ENCODE measurements around the gene MAJIN.
"Not testable (repeated sequence)": the region's sequence is repeated elsewhere in the genome, so short reads cannot be mapped to it uniquely, and the experiment has no call there.

The MAJIN gene

DNA sequence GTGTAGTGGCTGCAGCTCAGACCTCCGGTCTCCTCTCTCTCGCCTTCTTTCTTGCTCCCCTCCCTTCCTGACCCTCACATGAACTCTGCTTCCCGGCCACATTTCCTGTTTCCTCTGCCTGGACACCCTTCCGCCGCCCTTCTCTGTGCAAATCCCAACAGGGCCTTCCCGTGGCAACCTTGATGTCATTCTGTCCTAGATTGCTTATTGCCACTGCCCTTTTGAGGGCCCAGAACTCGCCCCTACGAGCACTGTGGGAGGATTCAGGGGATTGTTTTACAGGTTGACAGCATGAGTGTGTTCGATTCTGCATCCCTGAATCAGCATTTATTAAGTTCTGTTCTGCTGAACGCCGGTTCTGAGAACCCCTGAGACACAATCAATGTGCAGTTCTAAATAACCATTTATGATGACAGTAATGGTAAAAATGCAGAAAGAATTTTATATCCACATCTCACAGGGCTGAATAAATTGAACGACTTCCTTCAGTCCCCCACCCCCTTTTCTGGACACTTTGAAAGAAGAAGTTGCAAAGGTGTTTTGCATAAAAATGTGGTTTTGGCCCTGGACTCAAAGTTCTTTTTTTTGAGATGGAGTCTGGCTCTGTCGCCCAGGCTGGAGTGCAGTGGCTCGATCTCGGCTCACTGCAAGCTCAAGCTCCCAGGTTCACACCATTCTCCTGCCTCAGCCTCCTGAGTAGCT, 18.5 kb upstream of the MAJIN start:
- no peak for DNase-seq (ENCODE audit: low spot score)

DNA sequence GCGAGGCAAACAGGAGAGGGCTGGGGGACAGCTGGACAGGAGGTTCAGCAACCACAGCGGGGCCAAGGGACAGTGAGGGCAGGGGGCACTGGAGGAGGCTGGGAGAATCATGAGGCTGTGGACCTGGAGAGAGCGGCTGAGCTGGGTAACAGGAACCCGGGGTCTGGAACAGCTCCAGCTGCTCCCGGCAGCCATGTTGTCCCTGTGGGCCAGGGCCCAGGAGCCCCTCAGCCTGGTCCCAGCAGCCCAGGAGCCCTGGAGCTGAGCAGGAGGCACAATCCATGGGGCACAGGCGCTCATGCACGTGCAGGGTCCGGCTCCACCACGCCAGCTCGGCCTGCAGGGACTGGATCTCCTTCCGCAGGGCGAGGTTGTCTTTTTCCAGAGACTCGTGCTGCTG, 17.5 kb upstream of the MAJIN start:
- no peak for DNase-seq (ENCODE audit: low spot score)

DNA sequence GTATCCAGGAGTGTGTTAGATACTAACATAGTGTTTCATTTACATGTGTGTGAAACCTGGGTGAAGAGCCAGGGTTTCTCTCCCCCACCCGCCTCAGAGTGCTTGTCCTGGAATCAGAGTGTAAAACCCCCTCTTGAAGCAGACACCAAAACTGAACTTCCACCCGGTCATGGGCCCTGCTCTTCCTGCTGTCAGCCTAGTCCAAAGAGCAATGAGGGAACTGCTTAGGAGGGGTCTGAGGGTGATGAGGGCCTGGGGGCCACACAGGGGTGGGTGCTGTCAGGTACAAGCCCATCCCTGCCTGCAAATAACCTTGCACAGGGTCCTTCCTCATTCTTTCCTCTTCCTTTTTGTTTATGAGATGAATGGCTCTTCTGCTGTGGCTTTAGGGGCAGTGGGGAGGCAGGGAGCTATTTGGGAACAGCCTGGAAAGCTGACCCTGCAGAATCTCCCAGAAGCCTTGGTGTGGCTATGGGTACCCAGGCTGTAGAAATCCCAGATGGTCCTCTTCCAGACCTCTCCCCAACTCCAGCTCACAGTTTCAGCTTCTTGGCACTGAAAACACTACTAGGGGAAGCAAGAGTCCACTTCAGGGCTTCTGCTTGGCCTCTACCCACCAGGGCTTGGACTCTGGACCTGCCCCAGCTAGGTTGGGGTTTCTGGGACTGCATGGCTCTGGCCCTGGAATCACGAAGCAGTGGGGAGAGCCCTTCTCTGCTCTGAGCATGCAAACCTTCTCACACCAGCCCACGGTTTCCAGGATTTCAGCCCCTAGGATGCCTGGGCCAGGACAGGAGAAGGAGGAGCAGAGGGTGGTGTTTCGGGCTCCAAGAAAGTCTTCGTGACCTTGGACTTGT, 16.3 kb upstream of the MAJIN start:
- no peak for DNase-seq (ENCODE audit: low spot score)

DNA sequence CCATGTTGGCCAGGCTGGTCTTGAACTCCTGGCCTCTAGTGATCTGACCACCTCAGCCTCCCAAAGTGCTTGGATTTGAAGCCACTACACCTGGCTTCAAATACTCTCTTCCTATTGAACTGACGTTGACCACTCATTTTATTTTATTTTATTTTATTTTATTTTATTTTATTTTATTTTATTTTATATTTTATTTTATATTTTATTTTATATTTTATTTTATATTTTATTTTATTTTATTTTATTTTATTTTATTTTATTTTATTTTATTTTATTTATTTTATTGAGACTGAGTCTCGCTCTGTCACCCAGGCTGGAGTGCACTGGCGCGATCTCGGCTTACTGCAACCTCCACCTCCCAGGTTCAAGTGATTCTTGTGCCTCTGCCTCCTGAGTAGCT, 11.4 kb upstream of the MAJIN start:
- not testable (repeated sequence) for DNase-seq (ENCODE audit: low spot score)

DNA sequence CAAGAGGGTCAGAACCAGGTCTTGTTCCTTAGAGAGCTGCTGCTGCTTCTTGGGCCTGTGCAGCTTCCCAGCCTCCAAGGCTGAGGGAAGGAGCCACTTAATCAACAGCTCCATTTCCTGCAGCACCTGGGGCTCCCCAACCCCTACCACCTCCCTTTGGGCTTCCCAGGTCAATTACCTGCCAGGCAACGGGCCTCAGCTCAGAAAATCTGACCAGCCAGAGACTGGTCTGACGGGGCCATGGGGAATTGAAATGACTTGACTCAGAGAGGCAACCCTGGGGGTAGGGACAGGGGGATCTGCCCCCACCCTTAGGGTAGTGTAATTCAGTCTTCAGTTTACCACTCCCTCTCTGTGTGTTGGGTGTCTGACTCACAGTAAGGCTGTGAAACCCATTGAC, 4.7 kb upstream of the MAJIN start:
- DNase-seq (ENCODE audit: low spot score), result no peak

DNA sequence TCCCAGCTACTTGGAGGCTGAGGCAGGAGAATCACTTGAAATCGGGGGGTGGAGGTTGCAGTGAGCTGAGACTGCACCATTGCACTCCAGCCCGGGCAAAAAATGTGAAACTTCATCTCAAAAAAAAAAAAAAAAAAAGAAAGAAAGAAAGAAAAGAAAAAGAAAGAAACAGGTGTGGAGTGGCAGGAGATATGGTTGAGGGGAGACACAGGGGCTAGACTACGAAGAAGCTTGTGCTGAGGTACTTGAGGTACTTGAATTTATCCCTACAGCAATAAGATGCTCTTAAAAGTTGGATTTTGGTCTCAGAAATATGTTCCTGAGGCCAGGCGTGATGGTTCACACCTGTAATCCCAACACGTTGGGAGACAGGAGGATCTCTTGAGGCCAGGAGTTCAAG, 2.2 kb upstream of the MAJIN start:
- no peak for DNase-seq (ENCODE audit: low spot score)

DNA sequence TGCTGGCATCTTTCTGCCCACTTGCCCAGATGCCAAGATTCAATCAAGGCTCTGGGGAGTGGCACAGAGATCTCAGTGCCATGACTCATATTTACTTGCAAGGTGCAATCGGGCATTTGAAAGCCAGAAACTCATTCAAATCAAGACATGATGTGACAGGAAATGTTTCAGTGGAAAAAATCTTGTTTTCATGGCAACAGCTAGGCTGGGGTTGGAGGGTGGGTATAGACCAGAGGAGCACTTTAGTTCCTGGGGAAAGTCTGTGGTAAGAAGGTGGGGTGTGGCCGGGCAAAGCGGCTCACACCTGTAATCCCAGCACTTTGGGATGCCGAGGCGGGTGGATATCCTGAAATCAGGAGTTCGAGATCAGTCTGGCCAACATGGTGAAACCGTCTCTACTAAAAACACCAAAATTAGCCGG, 1.2 kb downstream of the MAJIN start:
- no peak for DNase-seq (ENCODE audit: low spot score)

DNA sequence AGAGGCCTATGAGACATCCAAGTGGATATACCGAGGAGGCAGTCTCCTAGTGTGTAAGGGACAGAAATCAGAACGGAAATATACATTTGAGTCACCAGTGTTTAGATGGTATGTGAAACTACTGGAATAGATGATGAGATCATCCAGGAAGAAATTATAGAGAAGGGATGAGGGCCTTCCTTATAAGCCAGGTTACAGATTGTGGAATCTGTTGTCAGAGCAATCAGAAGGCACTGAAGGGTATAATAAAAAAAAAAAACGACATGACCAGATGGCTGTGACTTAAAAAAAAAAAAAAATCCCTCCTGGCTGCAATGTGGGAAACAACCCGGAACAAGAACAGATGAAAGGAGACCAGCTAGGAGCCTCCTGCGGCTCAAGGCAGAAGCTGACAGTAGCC, 2.7 kb downstream of the MAJIN start:
- DNase-seq (ENCODE audit: low spot score), result no peak

DNA sequence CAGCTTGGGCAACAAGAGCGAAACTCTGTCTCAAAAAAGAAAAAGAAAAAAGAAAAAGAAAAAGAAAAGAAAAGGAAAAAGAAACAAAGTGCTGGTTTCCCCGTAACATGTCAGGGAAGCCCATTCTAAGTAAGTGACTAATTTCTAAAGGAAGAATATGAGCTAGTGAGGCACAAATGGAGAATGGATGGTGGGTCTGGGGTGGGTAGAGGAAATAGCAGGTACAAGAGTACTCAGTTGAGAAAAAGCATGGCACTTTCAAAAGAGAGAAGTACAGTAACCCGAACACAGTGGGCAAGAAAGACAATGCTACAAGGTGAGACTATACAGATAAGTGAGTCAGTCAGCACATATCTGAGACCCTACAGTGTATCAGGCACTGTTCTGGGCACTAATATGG, 4.5 kb downstream of the MAJIN start:
- no peak for DNase-seq (ENCODE audit: low spot score)

DNA sequence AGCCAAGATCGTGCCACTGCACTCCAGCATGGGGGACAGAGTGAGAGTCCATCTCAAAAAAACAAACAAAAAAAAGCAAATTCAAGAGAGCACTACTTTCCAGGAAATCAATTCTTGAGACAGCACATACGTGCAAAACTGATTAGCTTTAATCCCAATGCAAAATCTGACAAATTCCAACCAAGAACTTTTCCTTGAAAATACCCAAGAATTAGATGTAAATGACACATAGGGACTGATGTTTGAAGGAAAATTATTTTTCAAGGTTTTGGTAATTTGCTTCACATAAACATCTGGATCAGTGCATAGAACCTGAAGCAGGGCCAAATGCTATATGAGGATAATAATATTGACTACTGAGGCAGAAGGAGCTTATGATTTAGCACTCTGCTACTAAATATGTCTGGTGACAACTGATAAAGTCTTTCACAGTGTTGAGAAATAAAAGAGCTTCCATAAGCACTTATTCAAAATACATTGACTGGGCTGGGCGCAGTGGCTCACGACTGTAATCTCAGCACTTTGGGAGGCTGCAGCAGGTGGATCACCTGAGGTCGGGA, 8.8 kb downstream of the MAJIN start:
- no peak for DNase-seq (ENCODE audit: low spot score)

DNA sequence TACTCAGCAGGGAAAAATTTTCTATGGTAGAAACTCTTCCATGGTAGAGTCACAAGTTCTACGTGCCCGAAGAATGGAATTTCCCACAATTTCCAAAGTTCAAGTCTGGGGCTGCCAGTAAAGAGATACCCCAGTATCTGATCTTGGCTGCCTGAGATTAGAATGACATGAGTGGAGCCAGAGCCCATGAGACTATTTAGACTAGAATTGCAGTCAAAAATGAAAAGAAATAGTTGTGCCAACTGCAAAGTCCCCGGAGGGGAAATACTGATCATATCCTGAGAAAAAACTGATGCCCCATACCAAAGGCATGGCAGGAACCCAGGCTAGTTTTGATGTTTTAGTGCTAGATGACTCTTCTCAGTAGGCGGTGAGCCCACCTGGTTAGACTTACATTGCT, 11.2 kb downstream of the MAJIN start:
- peak; percentile 16 for DNase-seq (ENCODE audit: low spot score)

DNA sequence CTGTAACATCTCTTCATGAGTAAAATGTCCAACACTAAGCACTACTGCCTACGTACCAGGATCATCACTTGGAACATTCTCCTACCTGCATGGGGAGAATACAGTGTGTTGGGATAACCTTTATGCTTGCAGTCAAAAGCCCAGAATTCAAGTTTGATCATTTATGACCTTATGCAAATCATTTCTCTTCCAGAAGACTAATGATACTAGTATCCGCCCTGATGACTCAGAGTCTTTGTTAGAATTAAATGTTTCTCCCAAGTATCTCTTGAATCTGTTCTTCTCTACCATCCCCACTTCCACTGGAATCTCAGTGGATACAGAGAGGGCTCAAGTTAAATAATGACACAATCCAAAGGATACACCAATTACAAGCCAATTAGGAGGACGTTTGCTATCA, 12.4 kb downstream of the MAJIN start:
- DNase-seq (ENCODE audit: low spot score), result peak; percentile 13

DNA sequence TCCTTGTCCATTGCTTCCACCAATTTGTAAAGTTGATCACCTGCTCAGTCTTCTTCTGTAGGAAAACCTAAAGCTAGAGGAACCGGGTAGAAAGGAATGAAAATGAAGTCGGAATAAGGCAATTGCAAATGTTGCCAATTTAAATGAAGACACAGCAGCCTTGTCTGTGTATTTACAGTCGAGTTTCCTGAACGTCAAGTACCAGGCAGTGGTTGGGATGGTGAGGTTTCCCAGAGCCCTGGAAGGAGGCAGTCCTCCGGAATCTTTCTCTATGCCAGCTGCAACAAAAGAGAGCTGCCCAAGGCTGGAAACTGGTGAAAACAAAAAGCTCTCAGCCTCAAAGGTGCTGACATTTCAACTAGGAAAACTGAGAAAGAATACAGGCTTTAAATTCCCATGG, 17.7 kb downstream of the MAJIN start:
- DNase-seq (ENCODE audit: low spot score), result no peak

DNA sequence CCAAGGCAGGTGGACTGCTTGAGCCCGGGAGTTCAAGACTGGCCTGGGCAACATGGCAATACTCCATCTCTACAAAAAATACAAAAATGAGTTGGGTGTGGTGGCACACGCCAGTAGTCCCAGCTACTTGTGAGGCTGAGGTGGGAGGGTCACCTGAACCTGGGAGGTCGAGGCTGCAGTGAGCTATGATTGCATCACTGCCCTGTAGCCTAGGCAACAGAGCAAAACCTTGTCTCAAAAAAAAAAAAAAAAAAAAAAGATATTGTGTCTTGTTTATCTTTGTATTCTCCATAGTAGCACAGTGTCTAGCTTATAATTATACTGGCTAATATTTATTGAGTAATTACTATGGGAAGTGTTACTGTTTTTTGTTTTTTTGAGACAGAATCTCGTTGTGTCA, 20.4 kb downstream of the MAJIN start:
- DNase-seq (ENCODE audit: low spot score), result no peak

DNA sequence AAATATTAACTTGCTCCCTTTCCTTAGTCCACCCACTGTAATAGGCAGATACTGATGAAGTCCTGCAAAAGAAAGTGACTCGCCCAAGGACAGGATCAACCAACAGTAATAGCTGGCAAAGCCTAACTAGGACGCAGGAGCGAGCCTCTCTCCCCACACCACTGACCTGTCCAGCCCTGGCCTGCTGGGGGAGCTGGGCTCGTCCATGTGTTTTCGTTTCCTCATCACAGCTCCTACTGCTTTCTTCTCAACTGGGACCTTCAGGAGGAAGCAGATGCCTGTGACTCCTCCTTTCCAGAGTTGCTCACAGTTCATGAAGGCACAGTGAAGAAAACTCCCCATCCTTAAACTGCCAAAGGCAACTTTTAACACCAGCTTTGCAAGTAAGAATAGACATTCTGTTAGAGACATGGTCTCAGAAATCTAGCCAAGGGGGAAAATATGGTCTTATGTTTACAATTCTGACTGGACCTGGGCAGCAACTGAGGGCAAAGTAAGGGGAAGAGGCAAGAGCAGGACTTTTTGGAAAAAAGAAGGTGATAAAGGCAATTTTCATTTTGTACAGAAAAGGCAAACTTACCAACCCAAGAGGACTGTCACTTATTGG, 24.6 kb downstream of the MAJIN start:
- no peak for DNase-seq (ENCODE audit: low spot score)

DNA sequence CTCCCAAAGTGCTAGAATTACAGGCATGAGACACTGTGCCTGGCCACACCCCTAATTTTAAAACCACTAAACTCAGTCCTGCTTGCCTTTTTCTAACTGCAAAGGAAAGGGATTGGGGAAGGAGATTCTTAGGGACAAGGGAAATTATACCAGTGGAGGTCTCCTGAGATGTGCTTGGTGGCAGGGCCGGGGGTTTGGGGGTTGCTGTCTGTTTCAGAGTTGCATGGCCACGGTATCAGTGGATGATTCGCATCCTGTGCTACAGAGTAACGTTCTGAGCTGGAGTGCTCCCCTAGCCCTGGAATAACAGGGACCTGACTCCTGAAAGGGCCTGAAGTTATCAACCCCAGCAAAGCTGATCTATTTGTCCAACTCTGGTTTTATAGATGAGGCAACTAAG, 35.4 kb downstream of the MAJIN start:
- DNase-seq (ENCODE audit: low spot score), result no peak

DNA sequence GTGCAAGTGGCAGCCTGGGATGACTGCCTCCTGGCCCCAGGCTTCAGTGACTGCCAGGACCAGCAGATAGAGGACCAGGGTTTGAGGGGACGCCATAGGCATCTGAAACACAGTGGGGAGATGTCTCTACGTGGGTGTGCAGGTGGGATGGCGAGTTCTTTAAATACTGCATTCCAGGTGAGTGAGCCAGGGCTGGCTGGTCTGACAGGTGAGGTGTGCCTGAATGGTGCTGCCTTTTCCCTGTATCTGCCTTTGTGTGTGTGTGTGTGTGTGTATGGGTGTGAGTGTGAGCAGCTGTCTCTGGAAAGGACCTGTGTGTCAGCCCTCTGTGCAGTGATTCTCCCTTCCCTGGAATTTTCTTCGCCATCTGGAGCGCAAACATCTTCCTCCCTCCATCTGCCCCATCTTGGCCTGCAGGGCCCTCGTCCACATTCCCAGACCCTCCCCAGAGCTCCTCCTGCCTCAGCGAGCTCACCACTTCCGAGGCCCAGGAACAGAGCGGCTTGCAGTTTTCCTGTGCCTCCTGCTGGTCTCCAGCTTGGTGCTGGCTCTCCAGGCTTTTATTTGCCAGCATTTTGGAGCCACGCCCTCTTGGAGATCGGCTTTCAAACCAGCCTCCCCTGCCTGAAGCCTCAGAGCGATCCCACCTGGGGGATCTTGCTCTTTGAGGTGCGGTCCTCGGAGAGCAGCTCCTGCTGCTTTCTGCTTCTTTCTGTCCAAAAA, 36.4 kb downstream of the MAJIN start, which contains the start of gene GPHA2:
TSS of gene GPHA2 (minus strand) at position 535 of the 723 bp plus-strand sequence. CDS start at position 102, 433 bp downstream.
- no peak for DNase-seq (ENCODE audit: low spot score)

DNA sequence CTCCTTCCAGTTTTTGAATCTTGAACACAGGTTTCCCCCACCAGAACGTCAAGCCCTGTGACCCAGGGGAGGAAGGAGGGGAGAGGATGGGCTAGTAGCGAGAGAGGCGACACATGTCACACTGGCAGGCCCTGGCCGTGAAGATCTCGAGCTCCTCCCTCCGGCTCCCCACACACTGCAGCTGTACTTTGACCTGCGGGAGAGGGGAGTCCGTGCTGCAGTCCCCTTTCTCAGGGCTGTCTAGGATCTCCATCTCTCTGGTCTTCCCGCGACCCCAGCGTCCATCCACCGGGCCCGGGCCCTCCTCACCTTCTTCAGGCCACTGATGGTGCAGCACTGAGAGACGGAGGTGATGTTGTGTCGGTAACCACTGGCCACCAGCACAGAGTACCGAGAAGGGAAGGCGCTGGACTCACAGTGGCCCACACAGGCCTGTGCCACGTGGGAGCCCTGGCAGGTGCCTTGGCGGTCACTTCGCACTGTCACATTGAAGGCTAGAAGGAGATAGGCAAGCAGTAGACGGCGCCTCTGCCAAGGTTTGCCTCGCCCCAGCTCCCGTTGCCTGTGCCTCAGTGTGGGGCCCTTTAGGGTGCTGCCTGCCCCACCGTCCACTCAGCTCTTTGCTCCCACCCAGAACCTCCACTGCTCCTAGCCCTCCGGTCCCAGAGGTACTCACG, 37.1 kb downstream of the MAJIN start:
- DNase-seq (ENCODE audit: low spot score), result no peak

DNA sequence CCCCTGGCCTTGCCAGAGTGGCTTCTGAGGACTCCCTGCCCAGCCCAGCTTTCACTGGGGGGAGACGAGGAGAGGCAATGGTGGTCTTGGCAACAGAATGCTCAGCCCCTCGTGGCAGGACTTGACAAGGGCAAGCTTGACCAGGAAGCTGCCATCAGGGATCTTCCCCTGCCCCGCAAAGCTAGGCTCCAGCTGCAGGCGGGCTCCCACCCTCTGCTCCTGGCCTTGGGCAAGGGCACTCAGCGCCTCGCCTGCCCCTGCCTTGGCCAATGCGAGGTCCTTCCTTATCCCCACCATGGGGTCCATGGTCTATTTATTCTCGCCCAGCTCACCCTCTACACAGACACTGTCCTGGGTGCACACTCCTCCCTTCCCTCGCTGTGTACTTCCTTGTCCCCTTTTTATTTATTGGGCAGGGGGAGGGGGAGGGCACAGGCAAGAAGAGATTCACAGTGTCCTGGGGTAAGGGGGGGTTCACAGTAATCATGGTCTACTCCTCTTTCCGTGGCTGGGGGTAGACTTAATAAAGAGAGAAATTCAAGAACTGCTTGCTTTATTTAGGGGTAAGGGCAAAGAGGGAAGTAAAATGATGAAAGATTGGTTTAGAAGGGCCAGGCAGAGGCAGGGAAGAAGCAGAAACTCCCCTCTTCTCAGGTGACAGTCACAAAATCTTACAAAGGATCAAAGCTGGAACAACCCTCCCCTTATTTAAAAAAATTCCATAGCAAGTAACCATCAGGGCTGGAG, 37.8 kb downstream of the MAJIN start:
- DNase-seq (ENCODE audit: low spot score), result no peak

DNA sequence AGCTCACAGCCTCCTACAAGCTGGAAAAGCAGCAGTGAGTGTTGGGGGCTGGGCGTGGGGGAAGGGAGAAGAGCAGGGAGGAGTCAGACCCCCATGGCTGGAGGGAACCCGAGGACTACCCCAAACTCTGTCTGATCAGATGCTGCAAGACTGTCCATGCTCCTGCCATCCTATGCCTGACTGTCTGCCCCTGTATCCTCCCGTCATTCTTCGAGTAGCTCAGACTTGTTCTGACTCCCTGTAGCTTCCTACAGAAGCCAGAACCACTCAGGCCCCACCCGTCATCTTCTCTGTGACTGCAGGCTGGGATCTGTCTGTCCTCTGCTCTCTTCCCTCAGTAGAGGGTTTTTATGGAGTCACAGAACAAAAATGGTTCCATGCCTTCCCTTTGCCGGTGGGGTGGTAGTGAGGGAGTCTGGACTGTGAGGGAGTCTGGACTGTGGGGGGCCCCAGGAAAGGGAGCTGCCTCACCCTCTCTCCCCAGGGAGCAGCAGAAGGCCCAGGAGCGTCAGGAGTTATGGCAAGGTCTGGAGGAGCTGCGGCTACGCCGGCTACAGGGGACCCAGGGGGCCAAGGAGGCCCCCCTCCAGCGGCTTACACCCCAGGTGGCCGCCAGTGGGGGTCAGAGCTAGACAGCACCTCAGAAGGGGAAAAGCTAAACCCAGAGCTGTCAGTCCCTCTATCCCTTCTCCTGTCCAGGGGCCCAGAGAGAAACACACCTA, 38.5 kb downstream of the MAJIN start:
- DNase-seq (ENCODE audit: low spot score), result no peak
